ENCODE measurements around the gene SEMA4D.

SEMA4D gene

DNA sequence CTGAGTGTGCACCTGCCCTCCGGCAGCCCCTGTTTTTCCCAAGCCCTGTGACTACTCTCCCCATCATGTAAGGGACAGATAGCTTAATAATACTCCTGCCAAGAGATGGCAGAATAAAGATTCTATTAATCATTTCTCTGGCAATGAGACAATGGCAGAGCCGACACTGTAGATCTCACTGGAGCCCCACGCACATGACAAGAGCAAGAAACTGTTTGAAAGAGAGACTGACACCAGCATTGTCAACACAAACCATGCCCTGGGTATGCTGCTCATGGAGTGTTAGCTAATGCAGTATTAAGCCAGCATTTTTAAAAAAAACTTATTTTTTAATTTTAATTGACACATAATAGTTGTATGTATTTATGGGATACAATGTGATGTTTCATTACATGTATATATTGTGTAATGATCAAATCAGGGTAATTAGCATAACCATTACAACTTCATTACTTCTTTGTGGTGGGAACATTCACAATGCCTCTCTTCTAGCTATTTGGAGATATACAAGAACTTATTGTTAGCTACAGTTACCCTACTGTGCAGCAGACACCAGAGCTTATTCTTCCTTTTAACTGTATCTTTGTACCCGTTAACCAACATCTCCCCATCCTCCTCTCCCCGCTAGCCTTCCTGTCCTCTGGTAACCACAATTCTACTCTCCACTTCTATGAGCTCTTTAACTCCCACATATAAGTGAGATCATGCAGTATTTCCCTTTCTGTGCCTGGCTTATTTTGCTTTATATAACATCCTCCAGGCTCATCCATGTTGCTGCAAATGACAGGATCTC is 31.5 kb upstream of the SEMA4D start:
- peaks cover 8% of the 10 kb centered on the region for H3K4me1 ChIP-seq (ENCODE audit: low read depth, poor library complexity, severe bottlenecking)
- H3K4me2 ChIP-seq: no peak overlapping the region

GRCh38 chr9:89528540-89528939 is 30.6 kb upstream of the SEMA4D start:
- no peak overlapping the region for H3K4me2 ChIP-seq
- TF ChIP-seq, protein P1, sequence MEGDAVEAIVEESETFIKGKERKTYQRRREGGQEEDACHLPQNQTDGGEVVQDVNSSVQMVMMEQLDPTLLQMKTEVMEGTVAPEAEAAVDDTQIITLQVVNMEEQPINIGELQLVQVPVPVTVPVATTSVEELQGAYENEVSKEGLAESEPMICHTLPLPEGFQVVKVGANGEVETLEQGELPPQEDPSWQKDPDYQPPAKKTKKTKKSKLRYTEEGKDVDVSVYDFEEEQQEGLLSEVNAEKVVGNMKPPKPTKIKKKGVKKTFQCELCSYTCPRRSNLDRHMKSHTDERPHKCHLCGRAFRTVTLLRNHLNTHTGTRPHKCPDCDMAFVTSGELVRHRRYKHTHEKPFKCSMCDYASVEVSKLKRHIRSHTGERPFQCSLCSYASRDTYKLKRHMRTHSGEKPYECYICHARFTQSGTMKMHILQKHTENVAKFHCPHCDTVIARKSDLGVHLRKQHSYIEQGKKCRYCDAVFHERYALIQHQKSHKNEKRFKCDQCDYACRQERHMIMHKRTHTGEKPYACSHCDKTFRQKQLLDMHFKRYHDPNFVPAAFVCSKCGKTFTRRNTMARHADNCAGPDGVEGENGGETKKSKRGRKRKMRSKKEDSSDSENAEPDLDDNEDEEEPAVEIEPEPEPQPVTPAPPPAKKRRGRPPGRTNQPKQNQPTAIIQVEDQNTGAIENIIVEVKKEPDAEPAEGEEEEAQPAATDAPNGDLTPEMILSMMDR (conservative IDR thresholded peaks at IDR 0.05; ENCODE audit: low read depth, low read length): no peak
- no peak overlapping the region for H3K9ac ChIP-seq

More for the DNA sequence above, 31.5 kb upstream of the SEMA4D start:
- Histone ChIP-seq H3K4me3 (IDR thresholded peaks at IDR 0.05; ENCODE audit: insufficient read depth, low read depth, low read length) (no peak overlapping the region), H3K27ac (no peak overlapping the region), H3K9ac (no peak overlapping the region), H3K27me3 (ENCODE audit: insufficient read depth, low read depth) (no peaks in the 10 kb centered on the region), H2AFZ (ENCODE audit: low read depth) (no peak overlapping the region), H4K20me1 (ENCODE audit: insufficient read depth) (no peaks in the 10 kb centered on the region), H3K36me3 (ENCODE audit: insufficient read depth) (no peaks in the 10 kb centered on the region), H3K79me2 (ENCODE audit: insufficient read depth, low read depth) (no peaks in the 10 kb centered on the region)
- TF ChIP-seq, protein P1 (conservative IDR thresholded peaks at IDR 0.05; ENCODE audit: low read depth, low read length): no peak

GRCh38 chr9:89528131-89528530 is 30.2 kb upstream of the SEMA4D start:
- H3K36me3 ChIP-seq (ENCODE audit: insufficient read depth): no peaks in the 10 kb centered on the region
- peaks cover 15% of the 10 kb centered on the region for H3K4me1 ChIP-seq (ENCODE audit: low read depth, poor library complexity, severe bottlenecking)
- H3K27me3 ChIP-seq (ENCODE audit: insufficient read depth, low read depth): no peaks in the 10 kb centered on the region
- H3K79me2 ChIP-seq (ENCODE audit: insufficient read depth, low read depth): no peaks in the 10 kb centered on the region
- H3K4me2 ChIP-seq: no peak overlapping the region
- H3K4me3 ChIP-seq (IDR thresholded peaks at IDR 0.05; ENCODE audit: insufficient read depth, low read depth, low read length): no peak overlapping the region
- TF ChIP-seq, protein P1 (conservative IDR thresholded peaks at IDR 0.05; ENCODE audit: low read depth, low read length): no peak
- no peak overlapping the region for H3K9ac ChIP-seq
- H3K27ac ChIP-seq: no peak overlapping the region
- no peak overlapping the region for H2AFZ ChIP-seq (ENCODE audit: low read depth)
- no peaks in the 10 kb centered on the region for H4K20me1 ChIP-seq (ENCODE audit: insufficient read depth)

More at GRCh38 chr9:89528540-89528939, 30.6 kb upstream of the SEMA4D start:
- Histone ChIP-seq H4K20me1 (ENCODE audit: insufficient read depth) (no peaks in the 10 kb centered on the region), H2AFZ (ENCODE audit: low read depth) (no peak overlapping the region), H3K79me2 (ENCODE audit: insufficient read depth, low read depth) (no peaks in the 10 kb centered on the region), H3K27me3 (ENCODE audit: insufficient read depth, low read depth) (no peaks in the 10 kb centered on the region), H3K27ac (no peak overlapping the region), H3K4me1 (ENCODE audit: low read depth, poor library complexity, severe bottlenecking) (peaks cover 11% of the 10 kb centered on the region), H3K4me3 (IDR thresholded peaks at IDR 0.05; ENCODE audit: insufficient read depth, low read depth, low read length) (no peak overlapping the region), H3K36me3 (ENCODE audit: insufficient read depth) (no peaks in the 10 kb centered on the region)

GRCh38 chr9:89527084-89527483 is 29.2 kb upstream of the SEMA4D start:
- TF ChIP-seq, protein P1 (conservative IDR thresholded peaks at IDR 0.05; ENCODE audit: low read depth, low read length): no peak
- no peaks in the 10 kb centered on the region for H3K79me2 ChIP-seq (ENCODE audit: insufficient read depth, low read depth)

More at GRCh38 chr9:89527084-89527483, 29.2 kb upstream of the SEMA4D start:
- Histone ChIP-seq H3K9ac (no peak overlapping the region), H3K27ac (no peak overlapping the region), H2AFZ (ENCODE audit: low read depth) (no peak overlapping the region), H3K36me3 (ENCODE audit: insufficient read depth) (no peaks in the 10 kb centered on the region), H4K20me1 (ENCODE audit: insufficient read depth) (no peaks in the 10 kb centered on the region), H3K4me3 (IDR thresholded peaks at IDR 0.05; ENCODE audit: insufficient read depth, low read depth, low read length) (no peak overlapping the region), H3K4me1 (ENCODE audit: low read depth, poor library complexity, severe bottlenecking) (peaks cover 26% of the 10 kb centered on the region), H3K4me2 (no peak overlapping the region), H3K27me3 (ENCODE audit: insufficient read depth, low read depth) (no peaks in the 10 kb centered on the region)

Data from KMS-11 (cell line).